ENCODE measurements around the gene FBXO22. TPM values are rescaled to one million over a fixed set of nuclear protein-coding genes. Genes with fewer than 3 reads are reported as not detected.

The FBXO22 gene
- total and polyA plus RNA-seq, 2 donors (not counting 1 experiment from before 2014, with no cell fraction given) = 6.6 to 23.3 TPM

DNA sequence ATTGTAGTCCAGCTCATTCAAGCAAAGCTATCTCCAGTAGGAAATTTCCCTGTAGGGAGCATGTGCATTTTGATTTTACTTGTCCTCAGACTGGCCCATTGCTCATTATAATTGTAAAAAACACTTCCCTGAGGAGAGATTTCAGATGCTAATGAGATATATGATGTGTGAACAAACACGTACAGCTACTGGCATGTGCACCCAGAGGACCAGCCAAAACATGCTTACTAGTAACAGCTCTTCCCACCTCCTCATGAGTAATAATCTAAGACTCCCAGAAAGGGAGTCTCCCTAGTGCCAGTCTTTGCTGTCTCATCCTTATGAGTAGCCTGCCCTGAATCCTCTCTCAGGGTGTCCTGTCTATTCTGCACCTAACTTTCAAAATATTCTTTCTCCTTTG is 43.4 kb downstream of the FBXO22 start:
- intact Hi-C loops (cut with micrococcal nuclease) = no loop called here
- peaks cover 0 to 6% (median 0%) of the 10 kb centered on the region in 4 experiments for H3K27me3 ChIP-seq (replicated peaks in 1 of 4; ENCODE audit: control extremely low read depth in 1 of 4, control insufficient read depth in 3 of 4, insufficient read depth in 4 of 4, low read length in 3 of 4)
- ChIA-PET POLR2A (no interaction called here), CTCF (no interaction called here)
- no CpG with 5 or more reads among the region's 1 CpG for WGBS (ENCODE audit: insufficient coverage)
- no peak overlapping the region for H3K27ac ChIP-seq (ENCODE audit: low read length in 2 of 2)
- no peak overlapping the region for H2AFZ ChIP-seq (ENCODE audit: insufficient read depth, low read depth, low read length, poor library complexity, severe bottlenecking)
- H3K79me2 ChIP-seq (ENCODE audit: control insufficient read depth, insufficient read depth, low read length) = no peaks in the 10 kb centered on the region
- ATAC-seq (ENCODE audit: low read depth) (no peak), DNase-seq (no peak)
- H3K9me3 ChIP-seq (ENCODE audit: control extremely low read depth in 1 of 3, control insufficient read depth in 2 of 3, insufficient read depth in 1 of 3, low read length in 2 of 3) = no peaks in the 10 kb centered on the region
- H3K4me3 ChIP-seq (ENCODE audit: control extremely low read depth in 1 of 5, extremely low read depth in 1 of 5, insufficient read depth in 1 of 5, low read depth in 2 of 5, low read length in 4 of 5) = no peak overlapping the region
- H3K36me3 ChIP-seq (replicated peaks in 1 of 2; ENCODE audit: control extremely low read depth in 1 of 2, control insufficient read depth in 1 of 2, extremely low read depth in 1 of 2, insufficient read depth in 2 of 2, low read length in 1 of 2) = no peaks in the 10 kb centered on the region
- no peak for TF ChIP-seq EZH2 (IDR thresholded peaks at IDR 0.05; ENCODE audit: borderline replicate concordance, insufficient read depth, low read depth, low read length, poor library complexity, severe bottlenecking)
- TF ChIP-seq, protein P1, sequence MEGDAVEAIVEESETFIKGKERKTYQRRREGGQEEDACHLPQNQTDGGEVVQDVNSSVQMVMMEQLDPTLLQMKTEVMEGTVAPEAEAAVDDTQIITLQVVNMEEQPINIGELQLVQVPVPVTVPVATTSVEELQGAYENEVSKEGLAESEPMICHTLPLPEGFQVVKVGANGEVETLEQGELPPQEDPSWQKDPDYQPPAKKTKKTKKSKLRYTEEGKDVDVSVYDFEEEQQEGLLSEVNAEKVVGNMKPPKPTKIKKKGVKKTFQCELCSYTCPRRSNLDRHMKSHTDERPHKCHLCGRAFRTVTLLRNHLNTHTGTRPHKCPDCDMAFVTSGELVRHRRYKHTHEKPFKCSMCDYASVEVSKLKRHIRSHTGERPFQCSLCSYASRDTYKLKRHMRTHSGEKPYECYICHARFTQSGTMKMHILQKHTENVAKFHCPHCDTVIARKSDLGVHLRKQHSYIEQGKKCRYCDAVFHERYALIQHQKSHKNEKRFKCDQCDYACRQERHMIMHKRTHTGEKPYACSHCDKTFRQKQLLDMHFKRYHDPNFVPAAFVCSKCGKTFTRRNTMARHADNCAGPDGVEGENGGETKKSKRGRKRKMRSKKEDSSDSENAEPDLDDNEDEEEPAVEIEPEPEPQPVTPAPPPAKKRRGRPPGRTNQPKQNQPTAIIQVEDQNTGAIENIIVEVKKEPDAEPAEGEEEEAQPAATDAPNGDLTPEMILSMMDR (IDR thresholded peaks at IDR 0.05) = no peak
- no peaks in the 10 kb centered on the region for H3K4me1 ChIP-seq (ENCODE audit: control insufficient read depth in 2 of 2, insufficient read depth in 2 of 2, low read length in 2 of 2)
- H4K20me1 ChIP-seq (ENCODE audit: control insufficient read depth, insufficient read depth, low read length, poor library complexity, severe bottlenecking) = no peaks in the 10 kb centered on the region
- Mint-ChIP-seq H3K4me3 (no peak overlapping the region), H3K4me1 (no peaks in the 10 kb centered on the region), H3K27me3 (peaks cover 13% of the 10 kb centered on the region), H3K27ac (no peak overlapping the region), H3K9me3 (ENCODE audit: insufficient read depth) (no peaks in the 10 kb centered on the region)
- no peak overlapping the region for H3K4me2 ChIP-seq (replicated peaks; ENCODE audit: low read depth, low read length, poor library complexity, severe bottlenecking)
- H3K9ac ChIP-seq (ENCODE audit: low read length) = no peak overlapping the region

DNA sequence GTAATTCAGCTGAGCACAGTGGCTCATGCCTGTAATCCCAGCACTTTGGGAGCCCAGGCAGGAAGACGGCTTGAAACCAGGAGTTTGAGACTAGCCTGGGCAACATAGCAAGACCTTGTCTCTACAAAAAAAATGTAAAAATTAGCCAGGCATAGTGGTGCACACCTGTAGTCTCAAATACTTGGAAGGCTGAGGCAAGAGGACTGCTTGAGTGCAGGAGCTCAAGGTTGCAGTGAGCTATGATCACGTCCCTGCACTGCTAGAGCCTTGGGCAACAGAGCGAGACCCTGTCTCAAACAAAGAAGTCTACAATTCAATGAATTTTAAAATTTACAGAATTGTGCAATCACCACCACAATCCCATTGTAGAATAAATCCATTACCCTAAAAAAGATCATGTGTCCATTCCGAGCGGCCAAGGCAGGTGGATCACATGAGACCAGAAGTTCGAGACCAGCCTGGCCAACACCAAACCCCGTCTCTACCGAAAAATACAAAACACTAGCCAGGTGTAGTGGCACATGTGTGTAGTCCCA is 45.2 kb downstream of the FBXO22 start:
- Histone ChIP-seq H3K4me2 (replicated peaks; ENCODE audit: low read depth, low read length, poor library complexity, severe bottlenecking) (no peak overlapping the region), H3K9ac (ENCODE audit: low read length) (no peak overlapping the region), H4K20me1 (ENCODE audit: control insufficient read depth, insufficient read depth, low read length, poor library complexity, severe bottlenecking) (no peaks in the 10 kb centered on the region), H3K4me3 (ENCODE audit: control extremely low read depth in 1 of 5, extremely low read depth in 1 of 5, insufficient read depth in 1 of 5, low read depth in 2 of 5, low read length in 4 of 5) (no peak overlapping the region), H3K27ac (ENCODE audit: low read length in 2 of 2) (no peak overlapping the region), H3K4me1 (ENCODE audit: control insufficient read depth in 2 of 2, insufficient read depth in 2 of 2, low read length in 2 of 2) (no peaks in the 10 kb centered on the region), H3K79me2 (ENCODE audit: control insufficient read depth, insufficient read depth, low read length) (no peaks in the 10 kb centered on the region), H3K36me3 (replicated peaks in 1 of 2; ENCODE audit: control extremely low read depth in 1 of 2, control insufficient read depth in 1 of 2, extremely low read depth in 1 of 2, insufficient read depth in 2 of 2, low read length in 1 of 2) (no peaks in the 10 kb centered on the region), H2AFZ (ENCODE audit: insufficient read depth, low read depth, low read length, poor library complexity, severe bottlenecking) (no peak overlapping the region), H3K27me3 (replicated peaks in 1 of 4; ENCODE audit: control extremely low read depth in 1 of 4, control insufficient read depth in 3 of 4, insufficient read depth in 4 of 4, low read length in 3 of 4) (peaks cover 0 to 6% (median 0%) of the 10 kb centered on the region in 4 experiments), H3K9me3 (ENCODE audit: control extremely low read depth in 1 of 3, control insufficient read depth in 2 of 3, insufficient read depth in 1 of 3, low read length in 2 of 3) (no peaks in the 10 kb centered on the region)
- CTCF ChIA-PET = interaction anchor here (0.7 kb wide), 1 partner anchor 86 kb away, joined by 3 read pairs; no protein-coding TSS in a partner anchor
- ATAC-seq (ENCODE audit: low read depth) (no peak), DNase-seq (no peak)
- Mint-ChIP-seq H3K27me3 (peaks cover 13% of the 10 kb centered on the region), H3K27ac (no peak overlapping the region), H3K4me3 (no peak overlapping the region), H3K4me1 (no peaks in the 10 kb centered on the region), H3K9me3 (ENCODE audit: insufficient read depth) (no peaks in the 10 kb centered on the region)
- POLR2A ChIA-PET = no interaction called here
- WGBS (ENCODE audit: insufficient coverage) = 83% methylated on average over 6 of the region's 8 CpGs
- intact Hi-C loops (cut with micrococcal nuclease) = no loop called here
- no peak for TF ChIP-seq EZH2 (IDR thresholded peaks at IDR 0.05; ENCODE audit: borderline replicate concordance, insufficient read depth, low read depth, low read length, poor library complexity, severe bottlenecking)
- TF ChIP-seq, protein P1 (IDR thresholded peaks at IDR 0.05) = no peak
